K562 (cell line): ENCODE measurements around the gene PCOLCE2. TPM values are rescaled to one million over a fixed set of nuclear protein-coding genes. Genes with fewer than 3 reads are reported as not detected.
A peak's percentile ranks its signal among the peaks of the same experiment; 100 is the strongest.

ENCODE experiments used
- CTBP1 ChIP-seq: fragments of 450-650 bp; IDR thresholded peaks from 2 replicates; pipeline ENCODE4 v1.6.1; 2016; ENCODE audit warnings: borderline replicate concordance
- DNMT1 ChIP-seq: fragments of 450-650 bp; IDR thresholded peaks from 2 replicates; pipeline ENCODE4 v1.6.1; 2016; ENCODE audit warnings: antibody characterized with exemption, mild to moderate bottlenecking
- MIER1 ChIP-seq: fragments of 450-650 bp; IDR thresholded peaks from 2 replicates; pipeline ENCODE4 v1.6.1; 2016; ENCODE audit warnings: antibody characterized with exemption, mild to moderate bottlenecking, low read depth
- NFATC3 ChIP-seq: fragments of 450-650 bp; IDR thresholded peaks from 2 replicates; pipeline ENCODE4 v1.6.1; 2017; ENCODE audit warnings: mild to moderate bottlenecking
- polyA plus RNA-seq, 8 experiments: library from polyadenylated mRNA; depleted of rRNA in 4 of 8; stranded (reverse) in 5 of 8; unstranded in 3 of 8; fragments of >200 nt; fragmentation: Nextera tagmentation in 2 of 8; fragmentation: Illumina TruSeq in 1 of 8; extraction: Ambion mirVana in 2 of 8; extraction: Trizol in 1 of 8; gene quantifications; 2 replicates each; pipeline versions ENCODE4 v1.2.1 to v1.2.3, GENCODE V29; 2011 to 2014; ENCODE audit warnings: inconsistent platforms in 1 of 8, missing spikeins in 1 of 8
- total RNA-seq, 7 experiments: library from RNA; depleted of rRNA in 6 of 7; stranded (reverse); fragments of >200 nt in 6 of 7; fragmentation: Illumina TruSeq in 2 of 7; extraction: Trizol in 2 of 7; gene quantifications; 2 replicates each; pipeline versions ENCODE4 v1.2.1 to v1.2.3, GENCODE V29; 2011 to 2021; ENCODE audit warnings: low replicate concordance in 1 of 7
- TF ChIP-seq, protein P1 (sequence below), 2 experiments: fragments of 450-650 bp; IDR thresholded peaks; 2 replicates each; pipeline ENCODE4 v1.6.1; 2016; ENCODE audit warnings: mild to moderate bottlenecking in 2 of 2, borderline replicate concordance in 1 of 2, low read depth in 1 of 2, moderate library complexity in 1 of 2
- TF ChIP-seq, protein P2 (sequence below), 2 experiments: fragments of 450-650 bp in 1 of 2; sonication (generic) in 1 of 2; formaldehyde crosslinking in 1 of 2; IDR thresholded peaks; 2 replicates each; pipeline versions ENCODE4 v1.7.1 to v1.9.0; 2016 to 2022; ENCODE audit warnings: inconsistent platforms in 1 of 2, mild to moderate bottlenecking in 1 of 2, missing genetic modification reagents in 1 of 2

The PCOLCE2 gene
- total and polyA plus RNA-seq, 9 of the 15 experiments (the other 6 are each of a cell fraction or from before 2014, with no cell fraction given) = 0.18 to 1.2 (median 0.65) TPM

DNA sequence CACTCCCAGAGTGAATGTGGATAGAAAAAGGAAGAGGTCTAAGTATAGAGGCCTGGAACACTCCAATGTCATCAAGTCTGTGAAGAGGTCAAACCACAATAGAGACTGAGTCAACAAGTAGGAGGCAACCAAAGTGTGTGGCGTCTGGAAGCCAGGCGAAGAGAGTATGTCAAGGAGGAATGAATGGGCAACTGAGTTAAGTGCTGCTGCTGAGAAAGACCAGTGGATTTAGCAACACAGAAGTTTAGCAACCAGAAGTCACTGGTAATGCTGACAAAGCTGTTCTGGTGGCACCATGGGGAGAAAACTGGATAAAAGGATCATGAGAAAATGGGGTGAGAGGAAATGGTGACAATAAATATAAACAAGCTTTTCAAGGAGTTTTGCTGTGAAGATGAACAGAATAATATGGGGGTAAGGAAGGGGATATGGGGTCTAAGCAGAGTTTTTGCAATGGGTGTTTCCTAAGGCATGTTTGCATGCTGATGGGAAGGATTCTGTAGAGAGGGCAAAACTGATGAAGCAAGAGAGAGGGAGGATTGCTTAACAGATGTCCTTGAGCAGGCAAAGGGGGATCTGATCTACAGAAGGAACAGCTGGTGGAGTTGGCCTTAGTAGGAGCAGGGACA is 38.4 kb downstream of the PCOLCE2 start (continued):
- TF ChIP-seq, protein P1, sequence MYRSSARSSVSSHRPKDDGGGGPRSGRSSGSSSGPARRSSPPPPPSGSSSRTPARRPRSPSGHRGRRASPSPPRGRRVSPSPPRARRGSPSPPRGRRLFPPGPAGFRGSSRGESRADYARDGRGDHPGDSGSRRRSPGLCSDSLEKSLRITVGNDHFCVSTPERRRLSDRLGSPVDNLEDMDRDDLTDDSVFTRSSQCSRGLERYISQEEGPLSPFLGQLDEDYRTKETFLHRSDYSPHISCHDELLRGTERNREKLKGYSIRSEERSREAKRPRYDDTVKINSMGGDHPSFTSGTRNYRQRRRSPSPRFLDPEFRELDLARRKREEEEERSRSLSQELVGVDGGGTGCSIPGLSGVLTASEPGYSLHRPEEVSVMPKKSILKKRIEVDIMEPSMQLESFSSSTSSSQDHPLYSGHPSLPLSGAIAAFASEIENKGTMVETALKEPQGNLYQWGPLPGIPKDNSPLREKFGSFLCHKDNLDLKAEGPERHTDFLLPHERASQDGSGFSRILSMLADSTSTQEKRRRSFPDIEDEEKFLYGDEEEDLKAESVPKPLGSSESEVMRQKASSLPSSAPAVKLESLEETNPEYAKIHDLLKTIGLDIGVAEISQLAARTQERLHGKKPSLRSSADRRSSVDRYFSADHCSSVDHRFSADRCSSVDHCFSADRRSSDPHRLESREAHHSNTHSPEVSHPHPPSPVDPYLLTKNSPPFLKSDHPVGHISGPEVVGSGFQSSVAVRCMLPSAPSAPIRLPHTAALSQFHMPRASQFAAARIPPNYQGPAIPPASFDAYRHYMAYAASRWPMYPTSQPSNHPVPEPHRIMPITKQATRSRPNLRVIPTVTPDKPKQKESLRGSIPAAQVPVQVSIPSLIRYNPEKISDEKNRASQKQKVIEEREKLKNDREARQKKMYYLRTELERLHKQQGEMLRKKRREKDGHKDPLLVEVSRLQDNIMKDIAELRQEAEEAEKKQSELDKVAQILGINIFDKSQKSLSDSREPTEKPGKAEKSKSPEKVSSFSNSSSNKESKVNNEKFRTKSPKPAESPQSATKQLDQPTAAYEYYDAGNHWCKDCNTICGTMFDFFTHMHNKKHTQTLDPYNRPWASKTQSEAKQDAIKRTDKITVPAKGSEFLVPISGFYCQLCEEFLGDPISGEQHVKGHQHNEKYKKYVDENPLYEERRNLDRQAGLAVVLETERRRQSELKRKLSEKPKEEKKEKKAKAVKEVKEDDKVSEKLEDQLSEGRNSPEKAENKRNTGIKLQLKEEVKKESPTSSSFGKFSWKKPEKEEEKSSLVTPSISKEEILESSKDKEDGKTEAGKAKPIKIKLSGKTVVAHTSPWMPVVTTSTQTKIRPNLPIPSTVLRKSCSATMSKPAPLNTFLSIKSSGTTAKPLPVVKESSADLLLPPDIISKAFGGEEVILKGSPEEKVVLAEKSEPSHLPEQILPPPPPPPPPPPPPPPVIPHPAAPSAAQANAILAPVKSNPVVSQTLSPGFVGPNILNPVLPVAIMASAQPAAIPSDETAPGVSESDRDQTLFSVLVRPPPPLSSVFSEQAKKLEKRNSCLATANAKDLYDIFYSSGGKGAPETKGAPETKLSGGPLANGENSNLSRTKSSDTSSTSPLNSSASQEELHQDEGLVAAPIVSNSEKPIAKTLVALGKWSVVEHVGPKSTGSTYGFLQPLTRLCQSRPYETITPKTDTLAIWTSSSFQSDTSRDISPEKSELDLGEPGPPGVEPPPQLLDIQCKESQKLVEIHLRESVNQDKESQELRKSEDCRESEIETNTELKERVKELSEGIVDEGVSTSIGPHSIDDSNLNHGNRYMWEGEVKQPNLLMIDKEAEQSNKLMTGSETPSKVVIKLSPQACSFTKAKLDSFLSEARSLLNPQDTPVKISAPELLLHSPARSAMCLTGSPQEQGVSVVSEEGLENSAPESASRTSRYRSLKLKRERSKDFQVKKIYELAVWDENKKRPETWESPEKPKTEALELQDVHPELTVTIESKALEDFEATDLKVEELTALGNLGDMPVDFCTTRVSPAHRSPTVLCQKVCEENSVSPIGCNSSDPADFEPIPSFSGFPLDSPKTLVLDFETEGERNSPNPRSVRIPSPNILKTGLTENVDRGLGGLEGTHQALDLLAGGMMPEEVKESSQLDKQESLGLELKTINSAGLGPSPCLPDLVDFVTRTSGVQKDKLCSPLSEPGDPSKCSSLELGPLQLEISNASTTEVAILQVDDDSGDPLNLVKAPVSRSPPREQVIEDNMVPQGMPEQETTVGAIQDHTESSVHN (IDR thresholded peaks at IDR 0.05; ENCODE audit: borderline replicate concordance in 1 of 2, low read depth in 1 of 2) = 0 out of 4 replicates have a peak, but pooled peaks of 1 of the 2 experiments have one; percentile 55
- no peak for TF ChIP-seq NFATC3
- no peak for TF ChIP-seq MIER1
- TF ChIP-seq, protein P2, sequence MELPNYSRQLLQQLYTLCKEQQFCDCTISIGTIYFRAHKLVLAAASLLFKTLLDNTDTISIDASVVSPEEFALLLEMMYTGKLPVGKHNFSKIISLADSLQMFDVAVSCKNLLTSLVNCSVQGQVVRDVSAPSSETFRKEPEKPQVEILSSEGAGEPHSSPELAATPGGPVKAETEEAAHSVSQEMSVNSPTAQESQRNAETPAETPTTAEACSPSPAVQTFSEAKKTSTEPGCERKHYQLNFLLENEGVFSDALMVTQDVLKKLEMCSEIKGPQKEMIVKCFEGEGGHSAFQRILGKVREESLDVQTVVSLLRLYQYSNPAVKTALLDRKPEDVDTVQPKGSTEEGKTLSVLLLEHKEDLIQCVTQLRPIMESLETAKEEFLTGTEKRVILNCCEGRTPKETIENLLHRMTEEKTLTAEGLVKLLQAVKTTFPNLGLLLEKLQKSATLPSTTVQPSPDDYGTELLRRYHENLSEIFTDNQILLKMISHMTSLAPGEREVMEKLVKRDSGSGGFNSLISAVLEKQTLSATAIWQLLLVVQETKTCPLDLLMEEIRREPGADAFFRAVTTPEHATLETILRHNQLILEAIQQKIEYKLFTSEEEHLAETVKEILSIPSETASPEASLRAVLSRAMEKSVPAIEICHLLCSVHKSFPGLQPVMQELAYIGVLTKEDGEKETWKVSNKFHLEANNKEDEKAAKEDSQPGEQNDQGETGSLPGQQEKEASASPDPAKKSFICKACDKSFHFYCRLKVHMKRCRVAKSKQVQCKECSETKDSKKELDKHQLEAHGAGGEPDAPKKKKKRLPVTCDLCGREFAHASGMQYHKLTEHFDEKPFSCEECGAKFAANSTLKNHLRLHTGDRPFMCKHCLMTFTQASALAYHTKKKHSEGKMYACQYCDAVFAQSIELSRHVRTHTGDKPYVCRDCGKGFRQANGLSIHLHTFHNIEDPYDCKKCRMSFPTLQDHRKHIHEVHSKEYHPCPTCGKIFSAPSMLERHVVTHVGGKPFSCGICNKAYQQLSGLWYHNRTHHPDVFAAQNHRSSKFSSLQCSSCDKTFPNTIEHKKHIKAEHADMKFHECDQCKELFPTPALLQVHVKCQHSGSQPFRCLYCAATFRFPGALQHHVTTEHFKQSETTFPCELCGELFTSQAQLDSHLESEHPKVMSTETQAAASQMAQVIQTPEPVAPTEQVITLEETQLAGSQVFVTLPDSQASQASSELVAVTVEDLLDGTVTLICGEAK (IDR thresholded peaks at IDR 0.05) = peak; percentile 39; the same call in 1 of the 2 replicates
- TF ChIP-seq, protein P2 (CRISPR knock-in tag; IDR thresholded peaks at IDR 0.05) = no peak
- no peak for TF ChIP-seq DNMT1
- TF ChIP-seq CTBP1 = peak; percentile 63
